ENCODE results near the gene MRPL37.

MRPL37 gene

DNA sequence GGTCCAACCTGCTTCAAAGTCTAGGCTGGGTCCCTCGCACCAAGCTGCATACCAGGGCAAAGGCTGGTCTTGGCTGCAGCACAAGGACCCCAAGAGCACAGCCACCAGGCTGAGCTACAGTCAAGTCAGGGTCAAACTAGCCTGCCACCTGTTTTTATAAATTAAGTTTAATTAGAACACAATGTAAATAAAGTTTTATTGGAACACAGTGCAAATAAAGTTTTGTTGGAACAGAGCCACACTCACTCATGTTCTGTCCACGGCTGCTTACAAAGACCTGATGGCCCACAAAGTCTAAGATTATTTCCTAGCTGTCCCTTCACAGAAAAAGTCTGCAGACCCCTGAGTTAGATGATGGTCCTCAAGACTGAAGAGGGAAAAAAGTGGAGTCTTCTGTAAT, 66.2 kb downstream of the MRPL37 start:
- DNase-seq: no peak

DNA sequence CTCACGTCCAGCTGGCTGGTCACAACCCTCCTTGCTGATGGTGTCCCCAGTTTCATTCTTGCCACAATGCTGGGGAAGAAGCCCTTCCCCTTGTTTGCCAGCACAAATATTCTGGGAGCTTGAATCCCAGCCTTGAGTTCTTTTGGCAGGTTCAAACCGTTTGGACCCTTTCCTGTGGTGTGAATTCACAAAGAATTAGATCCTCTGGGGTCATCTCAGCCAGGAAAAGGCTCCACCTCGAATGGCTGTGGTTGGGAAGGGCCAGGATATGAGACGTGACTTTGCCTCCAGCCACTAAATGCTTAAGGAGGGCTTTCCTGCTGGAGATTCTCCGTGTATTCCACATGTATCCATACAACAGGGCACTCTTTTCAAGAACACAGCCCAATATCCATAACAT, 66.9 kb downstream of the MRPL37 start:
- no peak for DNase-seq

All from amniotic stem cell (primary cell).